ENCODE results near the gene TPK1.

- TF ChIP-seq CTCF (IDR thresholded peaks at IDR 0.05) (no peak), POLR2A (IDR thresholded peaks at IDR 0.05) (no peak)
These were observed 50.9 kb downstream of the TPK1 start for GRCh38 chr7:144784943-144785342.

Data from uterus (tissue), 2 donors.